PC-9 (cell line): Measurements from ENCODE around the gene MACROD2.

ENCODE experiments used
- CTCF ChIP-seq: fragments of 200-600 bp; sonication (generic); conservative IDR thresholded peaks from 2 replicates; pipeline ENCODE4 v1.6.1; 2017; ENCODE audit warnings: mixed run types, antibody characterized with exemption, mild to moderate bottlenecking, moderate library complexity
- EZH2 ChIP-seq: fragments of 200-600 bp; sonication (generic); IDR thresholded peaks from 2 replicates; pipeline ENCODE4 v1.8.0; 2017; ENCODE audit warnings: antibody characterized with exemption, low read depth

- TF ChIP-seq CTCF, result no peak
- TF ChIP-seq EZH2, result no peak
Observed at GRCh38 chr20:14553774-14554534, 558.6 kb downstream of the MACROD2 start.
